D721Med (cell line): ENCODE results near the gene RAB4A.
A peak's percentile ranks its signal among the peaks of the same experiment; 100 is the strongest.

ENCODE experiments used
- DNase-seq: peaks from one replicate; pipeline ENCODE4 v3.0.0; 2011; ENCODE audit warnings: low spot score; ENCODE audit not compliant: insufficient read length
- FAIRE-seq: peaks from 2 replicates; lab custom pipeline; 2011; peaks lifted over from hg19 to GRCh38; lab: Jason Lieb, UNC
- CTCF ChIP-seq: IDR thresholded peaks from 2 replicates; pipeline ENCODE4 v1.5.1; 2012; ENCODE audit warnings: mild to moderate bottlenecking, control low read depth; ENCODE audit not compliant: insufficient read depth; ENCODE audit errors: missing control alignments

Gene RAB4A

GRCh38 chr1:229252228-229252984 is 18.5 kb upstream of the RAB4A start:
- TF ChIP-seq CTCF = no peak
- DNase-seq (no peak), FAIRE-seq (no peak)

DNA sequence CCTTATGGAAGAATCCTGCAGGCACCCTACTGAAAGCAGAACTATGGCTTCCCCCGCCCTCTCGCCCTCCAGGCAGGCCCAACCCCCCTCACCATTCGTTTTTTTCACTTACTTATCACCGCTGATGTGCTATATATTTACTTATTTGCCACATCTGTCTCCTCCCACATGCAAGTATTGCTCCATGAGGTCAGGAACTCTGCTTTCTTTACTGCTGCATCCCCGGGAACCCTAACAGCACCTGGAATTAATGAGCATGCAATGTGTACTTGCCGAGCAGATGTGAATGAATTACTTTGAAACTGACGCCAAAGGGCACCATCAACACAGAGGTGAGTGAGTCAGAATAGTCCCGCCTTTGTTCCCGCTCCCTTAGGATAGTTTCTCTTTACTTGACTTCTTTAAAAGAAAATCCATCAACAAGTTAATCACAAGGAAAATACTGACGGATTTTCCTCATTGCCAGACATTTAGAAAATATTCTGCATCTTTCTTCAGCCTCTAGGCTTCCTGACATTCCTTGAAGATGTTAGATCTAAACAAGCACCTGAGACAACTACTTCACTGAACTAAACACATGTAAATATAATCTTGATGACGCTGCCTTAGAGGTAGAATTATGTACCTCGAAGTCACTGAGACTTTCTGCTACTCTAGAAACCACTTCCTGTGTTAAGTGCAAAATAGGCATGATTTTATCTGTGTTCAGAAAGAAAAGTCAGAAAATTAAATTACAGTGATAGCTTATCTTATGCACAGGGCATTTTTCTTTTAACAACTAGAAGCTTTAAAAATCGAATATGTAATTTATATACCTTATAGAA is 17.5 kb upstream of the RAB4A start:
- FAIRE-seq (no peak), DNase-seq (no peak)
- no peak for TF ChIP-seq CTCF

DNA sequence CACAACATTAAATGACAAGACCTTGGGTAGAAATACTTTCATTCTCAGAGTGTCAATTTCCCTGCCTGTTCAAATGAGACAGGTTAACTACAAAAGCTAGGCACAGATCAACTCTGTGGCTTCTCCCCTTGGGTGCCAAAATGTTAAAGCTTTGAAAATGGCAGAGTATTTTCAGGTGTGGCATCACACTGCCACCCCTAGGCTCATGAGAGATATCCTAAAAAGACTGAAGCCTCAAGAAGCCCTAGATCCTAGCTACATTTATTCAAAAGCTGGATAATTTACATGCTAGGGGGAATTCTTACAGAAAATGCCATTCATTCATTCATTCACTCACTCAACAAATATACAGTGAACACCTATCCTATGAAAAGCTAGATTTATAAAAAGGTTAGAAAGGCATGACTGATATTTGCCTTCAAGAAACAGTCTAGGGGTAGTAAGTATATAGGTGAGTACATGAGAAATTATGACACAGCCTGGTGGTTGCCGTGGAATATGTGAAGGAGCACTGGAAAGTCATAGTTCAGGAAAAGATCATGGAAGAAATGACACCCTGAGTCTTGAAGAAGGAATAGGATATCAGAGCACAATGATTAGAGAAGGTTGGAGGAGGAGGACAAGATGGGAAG is 15.9 kb upstream of the RAB4A start:
- DNase-seq = no peak
- TF ChIP-seq CTCF = peak; percentile 69
- FAIRE-seq = no peak

GRCh38 chr1:229258031-229258756 is 12.7 kb upstream of the RAB4A start:
- peak; percentile 98 for TF ChIP-seq CTCF
- DNase-seq (peak; percentile 40), FAIRE-seq (peak; percentile 93)

GRCh38 chr1:229258757-229259060 is 12.2 kb upstream of the RAB4A start:
- FAIRE-seq = no peak
- DNase-seq = no peak
- no peak for TF ChIP-seq CTCF

DNA sequence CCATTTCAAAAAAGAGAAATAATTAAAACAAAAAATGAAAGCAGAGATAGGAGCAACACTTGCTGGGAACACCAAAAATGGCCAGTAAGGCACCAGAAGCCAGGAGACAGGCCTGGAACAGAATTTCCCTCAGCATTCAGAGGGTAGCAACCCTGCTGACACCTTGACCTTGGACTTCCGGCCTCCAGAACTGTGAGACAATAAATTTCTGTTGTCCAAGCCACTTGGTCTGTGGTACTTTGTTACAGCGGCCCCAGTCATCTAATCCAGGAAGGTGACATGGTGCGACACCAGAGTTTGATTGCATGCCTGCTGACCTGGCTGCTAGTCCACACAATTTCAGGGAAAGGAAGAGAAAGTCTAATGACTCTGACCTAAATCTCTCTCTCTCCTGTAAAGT is 10.6 kb upstream of the RAB4A start:
- FAIRE-seq (no peak), DNase-seq (no peak)
- no peak for TF ChIP-seq CTCF
